ENCODE data around the gene HTRA3.

HTRA3 gene

DNA sequence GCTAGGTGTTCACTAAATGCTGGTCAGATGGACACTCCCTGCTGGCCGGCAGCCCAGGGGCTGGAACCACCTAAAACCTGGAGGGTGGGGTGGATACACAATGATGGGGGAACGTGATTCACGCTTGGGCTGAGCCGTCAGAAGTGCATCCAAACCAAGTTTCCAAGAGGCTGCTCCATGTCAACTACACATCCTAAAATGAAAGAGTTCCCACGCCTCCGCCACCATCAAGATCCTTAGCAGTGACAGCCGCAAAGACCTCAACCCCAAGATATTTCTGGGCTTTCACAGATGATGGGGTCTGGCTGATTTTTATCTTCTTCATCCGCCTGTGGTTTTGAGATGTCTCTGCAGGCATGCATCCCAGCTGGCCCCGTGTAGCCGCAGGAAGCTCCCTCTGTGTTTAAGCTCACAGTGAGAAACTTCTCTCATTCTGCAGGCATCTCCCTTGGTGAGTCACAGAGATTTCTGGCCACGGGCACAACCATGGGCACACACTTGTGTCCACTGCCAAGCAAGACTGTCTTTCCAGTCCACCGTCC, 84.4 kb downstream of the HTRA3 start:
- peak in 1 of 2 donors; percentile 36 for DNase-seq (ENCODE audit: low read depth in 2 of 2)
- TF ChIP-seq, protein P1, sequence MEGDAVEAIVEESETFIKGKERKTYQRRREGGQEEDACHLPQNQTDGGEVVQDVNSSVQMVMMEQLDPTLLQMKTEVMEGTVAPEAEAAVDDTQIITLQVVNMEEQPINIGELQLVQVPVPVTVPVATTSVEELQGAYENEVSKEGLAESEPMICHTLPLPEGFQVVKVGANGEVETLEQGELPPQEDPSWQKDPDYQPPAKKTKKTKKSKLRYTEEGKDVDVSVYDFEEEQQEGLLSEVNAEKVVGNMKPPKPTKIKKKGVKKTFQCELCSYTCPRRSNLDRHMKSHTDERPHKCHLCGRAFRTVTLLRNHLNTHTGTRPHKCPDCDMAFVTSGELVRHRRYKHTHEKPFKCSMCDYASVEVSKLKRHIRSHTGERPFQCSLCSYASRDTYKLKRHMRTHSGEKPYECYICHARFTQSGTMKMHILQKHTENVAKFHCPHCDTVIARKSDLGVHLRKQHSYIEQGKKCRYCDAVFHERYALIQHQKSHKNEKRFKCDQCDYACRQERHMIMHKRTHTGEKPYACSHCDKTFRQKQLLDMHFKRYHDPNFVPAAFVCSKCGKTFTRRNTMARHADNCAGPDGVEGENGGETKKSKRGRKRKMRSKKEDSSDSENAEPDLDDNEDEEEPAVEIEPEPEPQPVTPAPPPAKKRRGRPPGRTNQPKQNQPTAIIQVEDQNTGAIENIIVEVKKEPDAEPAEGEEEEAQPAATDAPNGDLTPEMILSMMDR (IDR thresholded peaks at IDR 0.05; ENCODE audit: low read depth, low read length) = no peak
- no peak overlapping the region for H3K4me3 ChIP-seq (replicated peaks in 1 of 2; ENCODE audit: low read depth in 2 of 2, low read length in 2 of 2)

GRCh38 chr4:8355306-8355705, 85.8 kb downstream of the HTRA3 start:
- no peak overlapping the region for H3K4me3 ChIP-seq (replicated peaks in 1 of 2; ENCODE audit: low read depth in 2 of 2, low read length in 2 of 2)
- TF ChIP-seq, protein P1 (IDR thresholded peaks at IDR 0.05; ENCODE audit: low read depth, low read length) = no peak
- no peak for DNase-seq (ENCODE audit: low read depth in 2 of 2)

DNA sequence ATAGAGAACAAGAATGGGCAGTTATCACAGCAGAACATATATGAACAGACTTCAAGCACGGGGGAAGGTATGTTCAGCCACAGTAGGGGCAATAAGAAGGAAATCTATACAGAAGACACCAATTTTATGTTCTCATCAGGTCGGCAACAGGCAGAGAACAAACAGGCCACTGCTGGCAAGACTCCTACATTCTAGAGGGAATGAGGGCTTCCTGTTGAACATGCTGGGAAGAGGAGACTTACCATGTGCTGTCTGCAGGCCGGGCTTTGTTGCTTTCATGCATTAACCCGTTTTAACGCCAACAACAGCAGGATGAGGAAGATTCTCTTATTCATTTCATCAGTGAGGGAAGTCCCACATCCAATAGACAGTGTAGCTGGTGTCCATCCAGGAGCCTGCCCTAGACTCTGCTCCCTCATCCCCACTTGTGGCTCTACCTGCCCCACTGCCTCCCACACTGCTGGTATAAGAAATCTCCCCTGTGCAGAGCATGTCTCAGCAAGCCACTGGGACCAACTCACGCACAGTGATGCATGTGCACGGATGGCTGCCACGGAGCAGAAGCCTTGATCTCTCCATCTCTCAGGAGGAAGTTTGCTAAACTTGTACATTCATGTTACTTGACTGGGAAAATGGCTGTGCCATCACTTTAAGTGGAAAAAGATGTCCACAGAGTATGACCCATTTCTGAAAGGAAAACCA, 86.5 kb downstream of the HTRA3 start:
- TF ChIP-seq, protein P1 (IDR thresholded peaks at IDR 0.05; ENCODE audit: low read depth, low read length) = no peak
- no peak overlapping the region for H3K4me3 ChIP-seq (replicated peaks in 1 of 2; ENCODE audit: low read depth in 2 of 2, low read length in 2 of 2)
- DNase-seq (ENCODE audit: low read depth in 2 of 2) = peak; percentile 25 to 68
